BJ (cell line): Measurements from ENCODE around the gene COX5B. TPM values are rescaled to one million over a fixed set of nuclear protein-coding genes. Genes with fewer than 3 reads are reported as not detected.

Source experiments
- CTCF ChIA-PET: fragments of 350-600 bp; formaldehyde crosslinking; extraction: SDS; loops from one replicate; lab custom pipeline; 2021; ENCODE audit warnings: antibody characterized with exemption, inconsistent platforms; lab: Yijun Ruan, JAX
- POLR2A ChIA-PET: fragments of 300-600 bp; sonication (Branson Sonifier 250); formaldehyde crosslinking; extraction: SDS; loops from one replicate; lab custom pipeline; 2021; ENCODE audit warnings: antibody characterized with exemption; lab: Charles Lee
- DNase-seq: peaks from one replicate; pipeline ENCODE4 v3.0.0-alpha.2; 2011; ENCODE audit warnings: low read depth
- H3K27me3 ChIP-seq: 2 replicates; pipeline ENCODE4 v1.6.0; 2011; ENCODE audit warnings: low read length; ENCODE audit not compliant: control insufficient read depth, insufficient read depth
- H3K36me3 ChIP-seq: 2 replicates; pipeline ENCODE4 v1.5.1; 2011; ENCODE audit warnings: low read length; ENCODE audit not compliant: control insufficient read depth, insufficient read depth
- H3K4me3 ChIP-seq: 2 replicates; pipeline ENCODE4 v1.5.1; 2011; ENCODE audit warnings: low read depth, mild to moderate bottlenecking, control low read depth, low read length
- CTCF ChIP-seq: IDR thresholded peaks from 2 replicates; pipeline ENCODE4 v1.5.1; 2011; ENCODE audit warnings: low read depth, mild to moderate bottlenecking, control low read depth, inconsistent platforms, low read length, moderate library complexity; ENCODE audit not compliant: insufficient read depth
- polyA plus RNA-seq: library from polyadenylated mRNA; depleted of rRNA; stranded (reverse); fragments of >200 nt; gene quantifications from 2 replicates; pipeline ENCODE4 v1.2.3, GENCODE V29; 2011

COX5B gene
- polyA plus RNA-seq, 1 experiment = 358 TPM

- H3K27me3 ChIP-seq = no peaks in the 10 kb centered on the region
- peak overlapping the region; percentile 98 for H3K4me3 ChIP-seq
- TF ChIP-seq CTCF = no peak
- no peak for DNase-seq
- ChIA-PET CTCF (interaction anchor here (0.7 to 1.1 kb wide), 3 partner anchors 17 to 55 kb away, joined by 3 to 5 read pairs (median 3); no protein-coding TSS in a partner anchor), POLR2A (interaction anchor here (1.6 kb wide), 1 partner anchor 19 kb away, joined by 8 read pairs; the partner anchor contains the start of gene ACTR1B)
- H3K36me3 ChIP-seq = peaks cover 9% of the 10 kb centered on the region
Observed at GRCh38 chr2:97645112-97645694, 659 bp upstream of the COX5B start.

GRCh38 chr2:97646977-97647376 lies 1.1 kb downstream of the COX5B start:
- Histone ChIP-seq H3K36me3 (peaks cover 9% of the 10 kb centered on the region), H3K4me3 (peak overlapping the region; percentile 98), H3K27me3 (no peaks in the 10 kb centered on the region)
- POLR2A ChIA-PET = no interaction called here
- CTCF ChIA-PET = interaction anchor here (0.6 kb wide), 2 partner anchors 24 to 50 kb away, joined by 3 read pairs; no protein-coding TSS in a partner anchor
- DNase-seq = no peak
- no peak for TF ChIP-seq CTCF

- Histone ChIP-seq H3K36me3 (peaks cover 11% of the 10 kb centered on the region), H3K4me3 (no peak overlapping the region), H3K27me3 (no peaks in the 10 kb centered on the region)
- DNase-seq = no peak
- CTCF ChIA-PET = interaction anchor here (1.4 to 1.9 kb wide), 2 partner anchors 11 to 46 kb away, joined by 4 to 9 read pairs; no protein-coding TSS in a partner anchor
- POLR2A ChIA-PET = no interaction called here
- TF ChIP-seq CTCF = no peak
Observed at GRCh38 chr2:97651114-97651513, 5.3 kb downstream of the COX5B start.

- Histone ChIP-seq H3K27me3 (no peaks in the 10 kb centered on the region), H3K36me3 (peaks cover 24% of the 10 kb centered on the region), H3K4me3 (no peak overlapping the region)
- ChIA-PET CTCF (interaction anchor here (1.8 kb wide), 1 partner anchor 9 kb away, joined by 6 read pairs; no protein-coding TSS in a partner anchor), POLR2A (no interaction called here)
- TF ChIP-seq CTCF = no peak
- DNase-seq = no peak
Observed at GRCh38 chr2:97653473-97653872, 7.6 kb downstream of the COX5B start.

GRCh38 chr2:97653874-97654273 lies 8.0 kb downstream of the COX5B start:
- ChIA-PET POLR2A (no interaction called here), CTCF (interaction anchor here (1.8 kb wide), 1 partner anchor 9 kb away, joined by 6 read pairs; no protein-coding TSS in a partner anchor)
- Histone ChIP-seq H3K4me3 (no peak overlapping the region), H3K36me3 (peaks cover 26% of the 10 kb centered on the region), H3K27me3 (no peaks in the 10 kb centered on the region)
- no peak for TF ChIP-seq CTCF
- DNase-seq = no peak
